HG02870 (cell line): ENCODE data around the gene SAMD14.

Experiments used
- ATAC-seq: cut with Tn5 transposase; IDR thresholded peaks from one replicate; pipeline ENCODE4 v1.9.1; 2021; ENCODE audit warnings: mild to moderate bottlenecking, moderate library complexity; ENCODE audit not compliant: unreplicated experiment

Gene SAMD14

GRCh38 chr17:50133769-50134099 is 3.8 kb upstream of the SAMD14 start:
- ATAC-seq: no peak

GRCh38 chr17:50133028-50133768 is 3.2 kb upstream of the SAMD14 start:
- no peak for ATAC-seq

GRCh38 chr17:50132104-50132794 is 2.3 kb upstream of the SAMD14 start:
- no peak for ATAC-seq

GRCh38 chr17:50130559-50131305 is 772 bp upstream of the SAMD14 start:
- ATAC-seq: no peak

GRCh38 chr17:50129353-50129727 is 620 bp downstream of the SAMD14 start:
- ATAC-seq: no peak

- no peak for ATAC-seq
Measured at GRCh38 chr17:50128441-50129352, 1.3 kb downstream of the SAMD14 start.

GRCh38 chr17:50127697-50128361 is 2.1 kb downstream of the SAMD14 start:
- ATAC-seq: no peak

- no peak for ATAC-seq
Measured at GRCh38 chr17:50125420-50125997, 4.5 kb downstream of the SAMD14 start.

GRCh38 chr17:50123649-50124349 is 6.2 kb downstream of the SAMD14 start:
- ATAC-seq: no peak

- ATAC-seq: no peak
Measured at GRCh38 chr17:50122945-50123344, 7.0 kb downstream of the SAMD14 start.

GRCh38 chr17:50120475-50121253 is 9.3 kb downstream of the SAMD14 start:
- no peak for ATAC-seq

GRCh38 chr17:50118828-50119218 is 11.1 kb downstream of the SAMD14 start:
- ATAC-seq: no peak

GRCh38 chr17:50118076-50118827 is 11.7 kb downstream of the SAMD14 start:
- no peak for ATAC-seq

GRCh38 chr17:50117202-50118051 is 12.5 kb downstream of the SAMD14 start:
- no peak for ATAC-seq

GRCh38 chr17:50115756-50116155 is 14.2 kb downstream of the SAMD14 start:
- no peak for ATAC-seq

- no peak for ATAC-seq
Measured at GRCh38 chr17:50114849-50115357, 15.1 kb downstream of the SAMD14 start.

GRCh38 chr17:50114401-50114800 is 15.6 kb downstream of the SAMD14 start:
- no peak for ATAC-seq
